ENCODE results near the gene TSKU.

DNA sequence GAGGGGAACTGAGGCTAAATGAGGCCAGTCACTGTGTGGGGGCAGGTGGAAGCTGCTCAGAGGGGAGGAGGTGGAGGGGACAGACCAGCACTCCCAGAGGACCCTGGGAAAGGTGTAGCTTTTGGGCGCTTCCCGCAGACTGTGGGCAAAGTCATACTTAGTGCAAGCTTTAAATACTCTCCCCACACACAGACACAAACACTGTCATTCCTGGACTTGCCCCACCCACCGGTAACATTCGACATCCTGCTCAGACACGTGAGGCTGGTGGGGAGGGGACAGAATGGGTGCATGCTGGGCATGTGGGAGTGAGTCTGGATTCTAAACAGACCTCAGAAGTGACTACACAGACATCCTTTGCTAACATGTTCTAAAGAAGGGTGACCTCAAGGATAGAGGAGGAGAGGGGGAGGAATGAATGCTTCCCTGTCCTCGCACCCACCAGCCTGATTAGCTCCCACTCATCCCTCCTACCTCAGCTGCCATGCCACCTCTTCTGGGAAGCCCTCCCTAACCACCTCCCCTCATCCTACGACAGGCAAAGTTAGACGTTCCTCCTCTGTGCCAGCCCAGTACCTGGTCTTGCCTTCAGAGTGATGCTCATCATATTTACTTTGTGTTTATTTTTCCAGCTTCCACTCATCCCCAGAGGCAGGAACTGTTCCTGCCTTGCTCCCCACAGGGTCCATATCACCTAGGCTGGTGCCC, 22.2 kb downstream of the TSKU start:
- TF ChIP-seq CTCF (conservative IDR thresholded peaks at IDR 0.05; ENCODE audit: low read length) (no peak), EZH2phosphoT487 (IDR thresholded peaks at IDR 0.05; ENCODE audit: borderline replicate concordance) (no peak)

Data from Loucy (cell line).